ENCODE results near the gene TREM2.

TREM2 gene

GRCh38 chr6:41182069-41183034 lies 19.4 kb upstream of the TREM2 start:
- peak; percentile 35 for DNase-seq

- DNase-seq, result no peak
These were observed 18.6 kb upstream of the TREM2 start for GRCh38 chr6:41181566-41181965.

DNA sequence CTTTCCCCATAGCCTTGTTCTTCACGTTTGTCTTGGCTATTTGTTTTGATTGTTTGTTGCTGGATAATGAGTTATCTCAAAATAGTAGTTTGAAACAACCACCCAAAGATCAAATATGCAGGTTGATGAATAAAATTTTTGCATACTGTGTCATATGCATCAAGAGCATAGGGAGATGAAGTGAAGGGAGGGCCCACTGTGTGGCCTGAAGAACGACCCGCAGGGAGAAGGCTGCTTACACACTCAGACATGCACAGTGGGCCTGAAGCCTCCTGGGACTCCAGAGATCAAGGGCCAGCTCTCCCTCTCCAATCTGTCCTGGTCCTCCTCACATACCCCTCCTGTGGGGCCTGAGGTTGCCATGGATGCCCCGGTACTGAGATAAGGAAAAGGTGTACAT lies 16.2 kb upstream of the TREM2 start:
- DNase-seq, result no peak

DNA sequence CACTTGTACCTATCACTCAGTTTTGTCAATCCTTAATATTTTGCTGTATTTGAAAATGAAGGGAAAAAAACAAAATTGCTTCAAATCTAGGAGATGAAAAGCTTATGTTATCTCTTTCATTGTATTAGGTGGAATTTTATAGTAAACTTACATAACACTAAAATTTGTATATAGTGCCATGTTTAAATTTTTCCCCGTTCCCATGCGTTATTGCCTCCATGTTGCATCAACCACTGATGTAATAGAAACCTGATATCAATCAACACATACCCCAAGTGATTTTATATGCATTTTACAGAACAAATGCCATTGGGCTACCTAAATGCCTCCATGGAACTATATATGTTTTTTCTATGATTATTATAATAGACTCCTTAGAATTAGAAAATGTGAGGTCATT lies 14.8 kb upstream of the TREM2 start:
- DNase-seq, result no peak

DNA sequence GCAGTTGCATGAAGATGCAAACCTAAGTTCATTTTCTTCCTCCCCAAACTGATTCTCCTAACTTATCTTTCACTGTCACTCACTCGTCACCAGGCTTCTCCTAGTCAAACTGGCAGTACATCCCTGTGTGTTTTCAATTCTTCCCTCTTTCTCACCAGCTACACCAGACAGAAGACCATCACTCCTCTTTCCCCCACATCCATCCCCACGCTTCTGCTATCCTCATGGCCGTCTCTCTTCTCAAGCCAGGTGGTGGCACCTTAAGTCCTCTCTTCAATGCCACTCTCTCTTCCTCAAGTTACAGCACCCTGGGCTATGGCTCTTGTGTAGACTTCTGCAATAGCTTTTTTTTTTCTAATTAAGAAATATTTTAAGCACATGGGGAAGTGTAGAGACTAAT lies 14.4 kb upstream of the TREM2 start:
- no peak for DNase-seq

GRCh38 chr6:41176189-41176588 lies 13.3 kb upstream of the TREM2 start:
- DNase-seq, result no peak

- no peak for DNase-seq
These were observed 12.2 kb upstream of the TREM2 start for GRCh38 chr6:41175084-41175483.

GRCh38 chr6:41174610-41175009 lies 11.7 kb upstream of the TREM2 start:
- no peak for DNase-seq

DNA sequence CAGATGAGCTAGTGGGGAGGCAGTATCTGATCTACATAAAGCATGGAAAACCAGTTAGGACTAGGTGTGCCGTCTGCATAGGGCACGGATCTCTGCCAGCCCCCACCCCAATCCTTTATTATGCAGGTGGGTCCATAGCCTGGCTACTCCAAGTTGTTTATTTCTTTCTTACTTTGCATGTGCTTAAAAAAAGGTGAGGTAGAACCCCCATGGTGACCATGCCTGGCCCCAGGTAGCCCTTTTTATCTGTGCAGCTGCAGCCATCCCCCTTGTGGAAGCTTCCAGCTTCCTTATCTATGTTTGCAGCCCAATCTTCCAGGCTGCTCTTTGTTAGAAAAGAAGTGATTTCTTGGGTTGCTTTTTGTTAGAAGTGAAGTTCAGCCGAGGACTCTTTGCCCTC lies 9.0 kb upstream of the TREM2 start:
- DNase-seq, result no peak

GRCh38 chr6:41170547-41171160 lies 7.7 kb upstream of the TREM2 start:
- DNase-seq, result no peak

- no peak for DNase-seq
These were observed 4.5 kb upstream of the TREM2 start for GRCh38 chr6:41167173-41167963.

GRCh38 chr6:41164551-41165120 lies 1.7 kb upstream of the TREM2 start:
- DNase-seq, result no peak

- no peak for DNase-seq
These were observed 452 bp upstream of the TREM2 start for GRCh38 chr6:41163419-41163717.

GRCh38 chr6:41161851-41162552 lies 914 bp downstream of the TREM2 start:
- no peak for DNase-seq

GRCh38 chr6:41161380-41161779 lies 1.5 kb downstream of the TREM2 start:
- DNase-seq, result no peak

DNA sequence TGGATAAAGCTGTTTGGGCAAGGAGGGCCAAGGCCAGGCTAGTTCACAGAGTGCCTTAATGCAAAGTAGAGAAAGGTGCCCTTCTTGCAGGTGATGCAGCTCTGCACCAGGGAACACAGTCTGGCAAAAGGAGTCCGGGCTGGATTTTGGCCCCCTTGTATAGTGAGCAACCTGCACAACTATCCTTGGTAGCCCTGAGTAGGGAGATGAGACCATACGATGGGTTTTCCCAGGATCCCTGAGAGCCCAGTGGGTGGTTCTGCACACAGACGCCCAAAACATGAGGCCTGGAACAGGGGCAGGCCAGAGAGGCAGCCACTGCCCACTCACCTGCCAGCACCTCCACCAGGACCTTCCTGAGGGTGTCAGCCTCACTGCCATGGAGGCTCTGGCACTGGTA lies 2.0 kb downstream of the TREM2 start:
- DNase-seq, result no peak

GRCh38 chr6:41159415-41160082 lies 3.4 kb downstream of the TREM2 start:
- DNase-seq, result peak; percentile 77

- no peak for DNase-seq
These were observed 5.6 kb downstream of the TREM2 start for GRCh38 chr6:41157323-41157722.

- no peak for DNase-seq
These were observed 6.1 kb downstream of the TREM2 start for GRCh38 chr6:41156771-41157170.

- DNase-seq, result no peak
These were observed 6.9 kb downstream of the TREM2 start for GRCh38 chr6:41156001-41156400.

DNA sequence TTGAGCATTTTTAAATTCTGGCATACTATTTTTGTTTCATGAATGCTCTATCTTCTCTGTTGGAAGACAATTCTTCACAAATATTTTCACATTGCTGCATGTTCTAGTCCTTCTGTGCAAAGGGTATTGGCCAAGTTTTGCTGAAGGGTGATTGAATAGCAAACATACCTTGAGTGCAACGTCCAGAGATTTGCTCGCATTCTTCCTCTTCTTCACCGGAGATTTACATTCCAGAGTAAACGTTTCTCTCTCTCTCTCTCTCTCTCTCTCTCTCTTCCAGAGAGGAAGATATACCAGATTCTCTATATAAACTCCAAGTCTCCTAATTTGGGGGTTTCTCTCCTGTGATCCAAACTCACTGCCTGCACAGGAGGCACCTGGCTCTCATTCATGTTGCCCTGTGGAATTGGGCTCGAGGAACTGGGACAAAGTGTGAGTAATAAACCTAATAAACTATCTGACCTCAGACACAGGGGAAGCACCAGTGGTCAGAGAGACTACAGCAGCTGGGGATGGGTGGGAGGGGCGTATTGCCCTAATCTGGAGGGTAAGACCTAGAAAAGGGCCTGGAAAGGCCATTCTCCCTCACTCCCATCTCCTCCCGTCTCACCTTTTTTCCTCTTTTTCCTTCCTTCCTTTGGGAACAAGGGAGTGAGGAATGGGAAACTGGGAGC lies 7.6 kb downstream of the TREM2 start:
- no peak for DNase-seq
